Stimulated activated CD8-positive, alpha-beta memory T cell treated with anti-CD3 and anti-CD28 coated beads, Interleukin-4, amount 100 ng/mL, for 1 hour (primary cell): ENCODE measurements around the gene CHAC2.
"Not testable (repeated sequence)": the region's sequence is repeated elsewhere in the genome, so short reads cannot be mapped to it uniquely, and the experiment has no call there.

Experiments used
- DNase-seq, 2 donors: peaks; one replicate each; pipeline ENCODE4 v3.0.0-alpha.2; 2020; ENCODE audit warnings: low read depth in 2 of 2, low spot score in 1 of 2

The CHAC2 gene

GRCh38 chr2:53767405-53768241 is at the start of gene CHAC2:
Gene CHAC2, plus strand, starts transcription at chr2:53767804. Its CDS starts 83 bp downstream, at chr2:53767887.
- peak; percentile 61 to 65 for DNase-seq

GRCh38 chr2:53720944-53721343 is 46.7 kb upstream of the CHAC2 start:
- not testable (repeated sequence) for DNase-seq

GRCh38 chr2:53724536-53724935 is 43.1 kb upstream of the CHAC2 start:
- DNase-seq, result no peak

- DNase-seq, result no peak
These were observed 41.9 kb upstream of the CHAC2 start for GRCh38 chr2:53725662-53726061.

- no peak for DNase-seq
These were observed 39.7 kb upstream of the CHAC2 start for GRCh38 chr2:53727921-53728320.

- no peak for DNase-seq
These were observed 38.4 kb upstream of the CHAC2 start for GRCh38 chr2:53729143-53729762.

- DNase-seq, result no peak
These were observed 30.5 kb upstream of the CHAC2 start for GRCh38 chr2:53737091-53737490.

GRCh38 chr2:53739032-53739431 is 28.6 kb upstream of the CHAC2 start:
- DNase-seq, result no peak

GRCh38 chr2:53740170-53740569 is 27.4 kb upstream of the CHAC2 start:
- no peak for DNase-seq

GRCh38 chr2:53744395-53745065 is 23.1 kb upstream of the CHAC2 start:
- no peak for DNase-seq

- DNase-seq, result no peak
These were observed 17.4 kb upstream of the CHAC2 start for GRCh38 chr2:53750041-53750768.

- DNase-seq, result no peak
These were observed 15.9 kb upstream of the CHAC2 start for GRCh38 chr2:53751728-53752127.

- no peak for DNase-seq
These were observed 15.2 kb upstream of the CHAC2 start for GRCh38 chr2:53752385-53752784.

GRCh38 chr2:53753041-53753440 is 14.6 kb upstream of the CHAC2 start:
- no peak for DNase-seq

GRCh38 chr2:53755121-53755520 is 12.5 kb upstream of the CHAC2 start:
- no peak for DNase-seq

GRCh38 chr2:53756644-53757043 is 11.0 kb upstream of the CHAC2 start:
- no peak for DNase-seq

GRCh38 chr2:53757206-53757605 is 10.4 kb upstream of the CHAC2 start:
- DNase-seq, result not testable (repeated sequence)

GRCh38 chr2:53765767-53766166 is 1.8 kb upstream of the CHAC2 start:
- DNase-seq, result no peak

- no peak for DNase-seq
These were observed 588 bp downstream of the CHAC2 start for GRCh38 chr2:53768242-53768542.

- DNase-seq, result no peak
These were observed 1.8 kb downstream of the CHAC2 start for GRCh38 chr2:53769318-53769945.

- DNase-seq, result no peak
These were observed 2.7 kb downstream of the CHAC2 start for GRCh38 chr2:53770264-53770663.
